Upper lobe of left lung (tissue), 4 donors: Measurements from ENCODE around the gene SETDB1.

Experiments
- CTCF ChIP-seq, 6 experiments: fragments of 450-650 bp in 4 of 6; fragments of 200-600 bp in 2 of 6; sonication (generic) in 2 of 6; IDR thresholded peaks; one replicate each; pipeline ENCODE4 v1.5.1; 2016 to 2019; ENCODE audit warnings: antibody characterized with exemption in 6 of 6
- EP300 ChIP-seq, 4 donors: sonication (generic); formaldehyde crosslinking; IDR thresholded peaks; one replicate each; pipeline ENCODE4 v1.5.1; 2017; ENCODE audit warnings: antibody characterized with exemption in 4 of 4, control low read depth in 2 of 4
- POLR2A ChIP-seq, 4 donors: fragments of 450-650 bp; IDR thresholded peaks; one replicate each; pipeline ENCODE4 v1.5.1; 2016 to 2017; ENCODE audit warnings: antibody characterized with exemption in 4 of 4, mild to moderate bottlenecking in 2 of 4
- POLR2AphosphoS5 ChIP-seq, 2 donors: sonication (generic); formaldehyde crosslinking; IDR thresholded peaks; one replicate each; pipeline ENCODE4 v1.5.1; 2017; ENCODE audit warnings: antibody characterized with exemption in 2 of 2

- TF ChIP-seq EP300 (IDR thresholded peaks at IDR 0.05), result no peak
- TF ChIP-seq POLR2A (IDR thresholded peaks at IDR 0.05), result no peak
- TF ChIP-seq CTCF (IDR thresholded peaks at IDR 0.05), result no peak
- TF ChIP-seq POLR2AphosphoS5 (IDR thresholded peaks at IDR 0.05), result no peak
Measured at GRCh38 chr1:151009674-151010345, 83.6 kb downstream of the SETDB1 start.
